Activated T-helper 17 cell treated with anti-CD3 and anti-CD28 coated beads, Interleukin-2, amount 50 U/mL, for 72 hours (primary cell): ENCODE data around the gene TMC1. TPM values are rescaled to one million over a fixed set of nuclear protein-coding genes. Genes with fewer than 3 reads are reported as not detected.

Source experiments
- ATAC-seq: fragments of 150-1000 bp; cut with Tn5 transposase; replicated peaks from 2 replicates; pipeline ENCODE4 v1.10.0; 2021; ENCODE audit warnings: mild to moderate bottlenecking, moderate library complexity
- H3K27ac Mint-ChIP-seq: one replicate; pipeline ENCODE4 v1.8.0; 2022; ENCODE audit warnings: mixed read lengths
- H3K27me3 Mint-ChIP-seq: one replicate; pipeline ENCODE4 v1.8.0; 2022; ENCODE audit warnings: mixed read lengths
- H3K36me3 Mint-ChIP-seq: one replicate; pipeline ENCODE4 v1.8.0; 2022; ENCODE audit warnings: low read depth, mild to moderate bottlenecking, mixed read lengths
- H3K4me1 Mint-ChIP-seq: one replicate; pipeline ENCODE4 v1.8.0; 2022; ENCODE audit warnings: mixed read lengths
- H3K4me3 Mint-ChIP-seq: one replicate; pipeline ENCODE4 v1.8.0; 2022; ENCODE audit warnings: mild to moderate bottlenecking, mixed read lengths
- H3K9me3 Mint-ChIP-seq: one replicate; pipeline ENCODE4 v1.8.0; 2022; ENCODE audit warnings: mixed read lengths
- total RNA-seq, 2 donors: library from RNA; stranded (reverse); gene quantifications; one replicate each; pipeline ENCODE4 v1.2.3, GENCODE V29; 2022

TMC1 gene
- total RNA-seq, 2 donors from 2014 or later: 0.32 to 0.41 TPM

DNA sequence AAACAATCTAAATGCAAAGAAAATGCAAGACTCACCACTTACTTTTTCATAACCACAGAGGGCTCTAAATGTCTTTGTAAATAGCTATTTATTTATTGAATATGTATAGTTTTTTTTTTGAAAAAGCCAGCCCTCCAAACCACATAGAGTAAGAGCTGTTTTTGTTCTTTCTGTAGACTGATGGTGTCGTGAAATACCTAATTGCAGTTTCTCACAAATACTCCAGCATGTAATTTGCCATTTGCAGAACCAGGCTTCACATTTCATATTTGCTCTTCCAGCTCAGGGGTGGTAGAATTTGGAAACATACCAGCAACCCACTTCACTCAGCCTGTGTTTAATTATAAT, 159.8 kb downstream of the TMC1 start:
- no peak overlapping the region for H3K27ac Mint-ChIP-seq
- H3K4me1 Mint-ChIP-seq: no peaks in the 10 kb centered on the region
- no peak for ATAC-seq
- H3K36me3 Mint-ChIP-seq: no peaks in the 10 kb centered on the region
- peaks cover 27% of the 10 kb centered on the region for H3K27me3 Mint-ChIP-seq
- no peaks in the 10 kb centered on the region for H3K9me3 Mint-ChIP-seq
- H3K4me3 Mint-ChIP-seq: no peak overlapping the region

GRCh38 chr9:72684615-72685014, 163.2 kb downstream of the TMC1 start:
- Mint-ChIP-seq H3K9me3 (no peaks in the 10 kb centered on the region), H3K27ac (no peak overlapping the region), H3K27me3 (peaks cover 27% of the 10 kb centered on the region), H3K4me3 (no peak overlapping the region), H3K36me3 (no peaks in the 10 kb centered on the region), H3K4me1 (no peaks in the 10 kb centered on the region)
- ATAC-seq: no peak

DNA sequence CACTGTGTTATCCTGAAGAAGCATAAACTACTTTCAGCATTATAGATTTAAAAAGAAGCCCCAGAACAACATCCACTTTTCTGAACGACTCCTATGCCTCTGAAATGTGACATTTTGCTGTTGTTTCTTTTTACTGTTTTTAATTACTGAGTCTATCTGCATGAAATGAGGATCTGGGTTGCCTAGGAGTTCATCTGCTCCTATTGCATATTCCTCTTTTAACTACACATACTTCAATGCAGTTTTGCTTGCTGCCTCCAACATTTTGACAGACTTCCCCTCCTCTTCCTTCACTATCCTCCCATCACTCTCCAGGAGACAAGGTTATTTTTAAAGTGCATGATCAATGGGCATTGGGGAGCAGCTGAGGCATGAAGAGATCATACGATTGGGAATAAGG, 164.5 kb downstream of the TMC1 start:
- Mint-ChIP-seq H3K27me3 (peaks cover 22% of the 10 kb centered on the region), H3K9me3 (no peaks in the 10 kb centered on the region), H3K36me3 (no peaks in the 10 kb centered on the region), H3K27ac (no peak overlapping the region), H3K4me1 (no peaks in the 10 kb centered on the region), H3K4me3 (no peak overlapping the region)
- ATAC-seq: no peak

DNA sequence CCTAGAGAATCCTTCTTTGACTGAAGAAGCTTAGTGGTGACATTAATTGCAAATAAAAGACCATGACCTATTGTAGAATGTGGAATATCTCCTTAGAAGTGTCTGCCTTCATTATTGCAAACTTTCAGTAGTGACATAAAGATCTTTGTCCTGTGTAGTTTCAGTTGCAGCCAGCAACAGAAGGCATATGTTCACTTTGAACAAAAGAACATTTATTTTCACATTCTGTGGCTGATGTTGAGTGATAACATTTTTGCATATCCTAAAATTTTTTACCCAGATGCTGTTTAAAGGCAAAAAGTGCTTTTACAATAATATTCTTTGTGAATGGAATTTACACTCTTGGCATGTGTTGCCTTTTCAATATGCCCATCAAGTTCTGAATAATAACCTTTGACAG, 165.9 kb downstream of the TMC1 start:
- Mint-ChIP-seq H3K4me3 (no peak overlapping the region), H3K9me3 (no peaks in the 10 kb centered on the region), H3K27ac (no peak overlapping the region), H3K4me1 (no peaks in the 10 kb centered on the region), H3K36me3 (no peaks in the 10 kb centered on the region), H3K27me3 (peaks cover 25% of the 10 kb centered on the region)
- no peak for ATAC-seq

GRCh38 chr9:72691671-72692070, 170.3 kb downstream of the TMC1 start:
- H3K9me3 Mint-ChIP-seq: no peaks in the 10 kb centered on the region

DNA sequence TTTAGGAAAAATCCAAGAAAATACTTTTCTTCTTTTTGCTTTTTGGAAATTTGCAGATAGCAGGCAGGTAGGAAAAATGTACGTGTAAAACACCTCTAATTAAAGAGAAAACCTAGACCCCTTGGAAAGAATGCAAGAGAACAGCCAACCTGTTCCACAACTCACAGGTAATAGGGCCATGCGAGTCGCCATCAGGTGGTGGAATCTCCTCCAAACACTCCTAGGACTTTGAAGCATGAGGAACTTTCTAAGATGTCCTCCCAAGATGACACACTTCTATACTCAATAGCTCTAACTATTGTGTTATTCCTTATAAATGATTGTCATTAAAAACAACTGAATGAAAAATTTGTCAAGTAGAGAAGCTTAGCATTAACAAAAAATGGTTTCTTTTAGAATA, 174.0 kb downstream of the TMC1 start:
- ATAC-seq: no peak
- Mint-ChIP-seq H3K4me3 (no peak overlapping the region), H3K27me3 (peaks cover 8% of the 10 kb centered on the region), H3K36me3 (no peaks in the 10 kb centered on the region), H3K9me3 (no peaks in the 10 kb centered on the region), H3K27ac (no peak overlapping the region), H3K4me1 (no peaks in the 10 kb centered on the region)

More at GRCh38 chr9:72691671-72692070, 170.3 kb downstream of the TMC1 start:
- ATAC-seq: no peak
- Mint-ChIP-seq H3K27me3 (peaks cover 14% of the 10 kb centered on the region), H3K4me1 (no peaks in the 10 kb centered on the region), H3K36me3 (no peaks in the 10 kb centered on the region), H3K4me3 (no peak overlapping the region), H3K27ac (no peak overlapping the region)

DNA sequence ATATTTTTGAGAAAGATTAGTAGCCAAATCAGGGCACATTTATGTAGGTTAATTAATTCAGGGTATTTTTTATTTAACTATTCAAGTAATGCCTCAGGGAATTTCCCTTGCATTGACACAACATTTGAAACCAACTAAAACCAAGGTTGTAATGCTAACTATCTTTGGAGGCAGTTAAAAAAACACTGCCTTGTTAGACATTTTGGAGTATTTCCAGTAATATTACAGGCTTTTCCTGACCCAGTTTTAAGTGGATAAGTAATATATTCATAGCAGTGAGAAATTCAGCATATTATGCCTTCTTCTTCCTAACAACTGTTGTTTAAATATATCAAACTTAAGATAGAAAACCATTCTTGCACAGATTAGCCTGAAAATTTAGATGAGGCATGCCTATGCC, 175.1 kb downstream of the TMC1 start:
- no peak overlapping the region for H3K4me3 Mint-ChIP-seq
- no peak overlapping the region for H3K27ac Mint-ChIP-seq
- H3K4me1 Mint-ChIP-seq: no peaks in the 10 kb centered on the region
- peaks cover 8% of the 10 kb centered on the region for H3K27me3 Mint-ChIP-seq
- no peaks in the 10 kb centered on the region for H3K9me3 Mint-ChIP-seq
- H3K36me3 Mint-ChIP-seq: no peaks in the 10 kb centered on the region
- no peak for ATAC-seq

GRCh38 chr9:72701510-72701909, 180.1 kb downstream of the TMC1 start:
- Mint-ChIP-seq H3K4me1 (no peaks in the 10 kb centered on the region), H3K27me3 (no peaks in the 10 kb centered on the region), H3K27ac (no peak overlapping the region), H3K4me3 (no peak overlapping the region), H3K9me3 (no peaks in the 10 kb centered on the region), H3K36me3 (no peaks in the 10 kb centered on the region)
- ATAC-seq: no peak

- H3K27me3 Mint-ChIP-seq: no peaks in the 10 kb centered on the region
- H3K9me3 Mint-ChIP-seq: no peaks in the 10 kb centered on the region
- no peaks in the 10 kb centered on the region for H3K36me3 Mint-ChIP-seq
- no peak overlapping the region for H3K27ac Mint-ChIP-seq
- H3K4me1 Mint-ChIP-seq: no peaks in the 10 kb centered on the region
- ATAC-seq: peak; percentile 12
- no peak overlapping the region for H3K4me3 Mint-ChIP-seq
Measured at GRCh38 chr9:72703574-72703973, 182.2 kb downstream of the TMC1 start.

GRCh38 chr9:72704688-72705375, 183.4 kb downstream of the TMC1 start:
- no peaks in the 10 kb centered on the region for H3K9me3 Mint-ChIP-seq
- ATAC-seq: no peak
- no peak overlapping the region for H3K4me3 Mint-ChIP-seq

DNA sequence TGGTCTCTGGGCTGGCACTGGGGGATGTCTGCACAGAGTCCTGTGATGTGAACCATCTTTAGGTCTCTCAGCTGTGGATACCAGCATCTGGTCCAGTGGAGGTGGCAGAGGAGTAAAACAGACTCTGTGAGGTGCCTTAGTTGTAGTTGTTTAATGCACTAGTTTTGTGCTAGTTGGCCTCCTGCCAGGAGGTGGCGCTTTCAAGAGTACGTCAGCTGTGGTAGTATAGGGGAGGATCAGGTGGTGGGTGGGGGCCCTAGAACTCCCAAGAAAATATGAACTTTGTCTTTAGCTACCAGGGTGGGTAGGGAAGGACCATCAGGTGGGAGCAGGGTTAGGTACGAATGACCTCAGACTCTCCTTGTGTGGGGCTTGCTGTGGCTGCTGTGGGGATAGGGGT, 197.1 kb downstream of the TMC1 start:
- Mint-ChIP-seq H3K9me3 (no peaks in the 10 kb centered on the region), H3K4me1 (no peaks in the 10 kb centered on the region), H3K27me3 (peaks cover 22% of the 10 kb centered on the region), H3K36me3 (no peaks in the 10 kb centered on the region), H3K4me3 (no peak overlapping the region), H3K27ac (no peak overlapping the region)
- no peak for ATAC-seq

More at GRCh38 chr9:72704688-72705375, 183.4 kb downstream of the TMC1 start:
- Mint-ChIP-seq H3K27ac (no peak overlapping the region), H3K36me3 (no peaks in the 10 kb centered on the region), H3K4me1 (no peaks in the 10 kb centered on the region), H3K27me3 (no peaks in the 10 kb centered on the region)

DNA sequence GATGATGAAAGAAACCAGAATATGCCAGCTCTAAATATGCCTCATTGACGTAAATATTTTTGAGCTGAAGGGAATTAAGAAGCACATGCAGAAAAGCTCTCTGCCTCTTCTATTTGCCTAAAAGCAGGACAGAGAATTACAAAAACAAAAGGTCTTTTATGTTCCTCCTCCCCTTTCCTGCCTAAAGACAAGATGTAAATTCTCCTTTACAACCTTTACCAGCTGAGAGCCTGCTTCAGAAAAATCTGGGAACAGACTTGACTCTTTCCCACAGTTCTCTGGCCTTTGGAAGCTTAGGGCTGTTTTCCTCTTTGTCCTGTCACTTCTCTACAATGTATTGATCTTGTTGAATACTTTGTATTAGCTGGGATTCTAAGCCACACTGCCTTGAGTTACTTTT, 199.7 kb downstream of the TMC1 start:
- Mint-ChIP-seq H3K4me3 (no peak overlapping the region), H3K27me3 (peaks cover 13% of the 10 kb centered on the region), H3K4me1 (no peaks in the 10 kb centered on the region), H3K36me3 (no peaks in the 10 kb centered on the region), H3K27ac (no peak overlapping the region), H3K9me3 (no peaks in the 10 kb centered on the region)
- ATAC-seq: no peak

- Mint-ChIP-seq H3K4me1 (no peaks in the 10 kb centered on the region), H3K27me3 (peaks cover 4% of the 10 kb centered on the region), H3K36me3 (no peaks in the 10 kb centered on the region), H3K27ac (no peak overlapping the region), H3K9me3 (no peaks in the 10 kb centered on the region), H3K4me3 (no peak overlapping the region)
- no peak for ATAC-seq
Measured at GRCh38 chr9:72726947-72727346, 205.5 kb downstream of the TMC1 start.

DNA sequence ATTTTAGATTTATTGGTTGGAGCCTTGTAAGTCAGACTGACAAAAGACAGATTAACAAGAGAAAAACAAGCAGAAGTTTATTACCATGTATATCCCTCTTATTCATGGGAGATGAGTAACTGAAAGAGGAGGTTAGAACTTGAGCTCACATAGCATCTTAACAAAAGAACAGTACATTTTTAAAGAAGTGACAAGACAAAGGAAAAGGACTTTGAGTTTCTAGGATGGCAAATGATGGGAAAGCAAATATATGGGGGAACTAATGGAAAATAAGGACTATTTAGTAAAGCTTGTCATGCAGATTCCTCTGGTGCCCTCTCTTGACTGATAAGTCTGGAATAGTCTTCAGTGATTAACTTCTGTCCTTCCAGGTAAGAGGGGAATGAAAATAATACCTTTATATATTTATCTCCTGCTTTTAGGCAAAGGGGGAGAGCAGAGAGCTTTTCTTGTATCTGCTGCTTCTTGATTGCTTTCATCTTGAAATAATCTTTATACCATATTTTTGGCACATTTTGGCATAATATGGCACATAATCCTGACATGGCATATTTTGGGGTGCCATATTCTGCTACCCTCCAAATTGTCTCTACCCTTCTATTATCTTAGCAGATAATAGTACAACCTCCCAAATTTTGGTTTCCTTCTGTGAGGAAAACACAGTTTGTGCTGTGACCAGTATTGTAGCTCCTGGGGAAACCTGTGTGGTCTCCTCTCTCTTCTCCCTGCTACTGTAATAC, 206.8 kb downstream of the TMC1 start:
- no peaks in the 10 kb centered on the region for H3K4me1 Mint-ChIP-seq
- H3K4me3 Mint-ChIP-seq: no peak overlapping the region
- ATAC-seq: no peak
- H3K36me3 Mint-ChIP-seq: no peaks in the 10 kb centered on the region
- H3K27me3 Mint-ChIP-seq: no peaks in the 10 kb centered on the region
- no peaks in the 10 kb centered on the region for H3K9me3 Mint-ChIP-seq
- H3K27ac Mint-ChIP-seq: no peak overlapping the region

DNA sequence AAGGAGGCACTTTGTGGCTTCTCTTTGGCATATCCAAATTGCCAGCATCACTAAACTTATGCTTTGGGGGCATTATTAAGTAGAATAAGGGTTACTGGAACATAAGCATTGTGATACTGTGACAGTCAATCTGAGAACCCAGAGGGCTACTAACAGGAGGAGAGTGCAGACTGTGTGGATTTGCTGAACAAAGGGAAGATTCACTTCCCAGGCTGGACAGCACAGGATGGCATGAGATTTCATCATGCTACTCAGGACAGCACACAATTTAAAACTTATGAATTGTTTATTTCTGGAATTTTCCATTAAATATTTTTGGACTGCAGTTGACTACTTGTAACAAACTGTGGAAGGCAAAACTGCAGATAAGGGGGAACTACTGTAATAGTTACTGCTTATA, 212.5 kb downstream of the TMC1 start:
- H3K27me3 Mint-ChIP-seq: peaks cover 9% of the 10 kb centered on the region
- no peak for ATAC-seq
- H3K9me3 Mint-ChIP-seq: no peaks in the 10 kb centered on the region
- no peak overlapping the region for H3K27ac Mint-ChIP-seq
- no peak overlapping the region for H3K4me3 Mint-ChIP-seq
- no peaks in the 10 kb centered on the region for H3K4me1 Mint-ChIP-seq
- H3K36me3 Mint-ChIP-seq: no peaks in the 10 kb centered on the region
